Hematopoietic multipotent progenitor cell treated with erythropoietin and hydrocortisone succinate and interleukin-3 and kit ligand, for 17 days (in vitro differentiated cells): ENCODE data around the gene PLA2G4D.

Experiments
- DNase-seq: peaks from one replicate; pipeline ENCODE4 v3.0.0-alpha.2; 2015; ENCODE audit warnings: low spot score

The PLA2G4D gene

GRCh38 chr15:42050484-42051255 is 43.7 kb downstream of the PLA2G4D start:
- DNase-seq: no peak

- DNase-seq: no peak
Observed at GRCh38 chr15:42048821-42049200, 45.6 kb downstream of the PLA2G4D start.

- DNase-seq: no peak
Observed at GRCh38 chr15:42048080-42048820, 46.1 kb downstream of the PLA2G4D start.

- DNase-seq: no peak
Observed at GRCh38 chr15:42046597-42046996, 47.8 kb downstream of the PLA2G4D start.

- DNase-seq: no peak
Observed at GRCh38 chr15:42045211-42045615, 49.1 kb downstream of the PLA2G4D start.

GRCh38 chr15:42042602-42043400 is 51.6 kb downstream of the PLA2G4D start:
- DNase-seq: no peak

GRCh38 chr15:42038401-42038800 is 56.0 kb downstream of the PLA2G4D start:
- no peak for DNase-seq

GRCh38 chr15:42037656-42038055 is 56.7 kb downstream of the PLA2G4D start:
- no peak for DNase-seq

GRCh38 chr15:42036966-42037365 is 57.4 kb downstream of the PLA2G4D start:
- DNase-seq: no peak

GRCh38 chr15:42036112-42036905 is 58.1 kb downstream of the PLA2G4D start:
- DNase-seq: no peak

- no peak for DNase-seq
Observed at GRCh38 chr15:42035435-42035761, 59.0 kb downstream of the PLA2G4D start.

- no peak for DNase-seq
Observed at GRCh38 chr15:42034628-42035434, 59.5 kb downstream of the PLA2G4D start.

GRCh38 chr15:42033214-42033873 is 61.0 kb downstream of the PLA2G4D start:
- DNase-seq: no peak

- no peak for DNase-seq
Observed at GRCh38 chr15:42032376-42033213, 61.8 kb downstream of the PLA2G4D start.

GRCh38 chr15:42031198-42031915 is 63.0 kb downstream of the PLA2G4D start:
- DNase-seq: no peak

GRCh38 chr15:42027521-42027920 is 66.8 kb downstream of the PLA2G4D start:
- no peak for DNase-seq

GRCh38 chr15:42024303-42024702 is 70.1 kb downstream of the PLA2G4D start:
- DNase-seq: no peak

GRCh38 chr15:42021593-42021992 is 72.8 kb downstream of the PLA2G4D start:
- no peak for DNase-seq

GRCh38 chr15:42020713-42021273 is 73.6 kb downstream of the PLA2G4D start, which contains the start of gene PLA2G4E:
TSS of gene PLA2G4E (minus strand) at chr15:42021042. CDS start at chr15:42021030, 12 bp downstream.
- no peak for DNase-seq
